Stimulated activated CD8-positive, alpha-beta memory T cell treated with anti-CD3 and anti-CD28 coated beads, Interleukin-15, amount 100 ng/mL, for 24 hours (primary cell): ENCODE results near the gene TRIM73.
"Not testable (repeated sequence)": the region's sequence is repeated elsewhere in the genome, so short reads cannot be mapped to it uniquely, and the experiment has no call there.

Experiments
- DNase-seq: peaks from one replicate; pipeline ENCODE4 v3.0.0-alpha.2; 2020; ENCODE audit warnings: low read depth

TRIM73 gene

GRCh38 chr7:75395329-75395728 lies at the start of gene TRIM73:
TSS of gene TRIM73 (plus strand) at chr7:75395629. CDS start at chr7:75398934, 3,305 bp downstream.
- not testable (repeated sequence) for DNase-seq

- peak; percentile 1 for DNase-seq
These were observed 36.5 kb upstream of the TRIM73 start for GRCh38 chr7:75358671-75359541.

- DNase-seq = not testable (repeated sequence)
These were observed 35.9 kb upstream of the TRIM73 start for GRCh38 chr7:75359542-75359848.

GRCh38 chr7:75364079-75364478 lies 31.4 kb upstream of the TRIM73 start:
- DNase-seq = not testable (repeated sequence)

GRCh38 chr7:75366643-75367042 lies 28.8 kb upstream of the TRIM73 start:
- DNase-seq = not testable (repeated sequence)

- not testable (repeated sequence) for DNase-seq
These were observed 28.1 kb upstream of the TRIM73 start for GRCh38 chr7:75367313-75367712.

GRCh38 chr7:75374144-75374518 lies 21.3 kb upstream of the TRIM73 start:
- not testable (repeated sequence) for DNase-seq

GRCh38 chr7:75374519-75375317 lies 20.7 kb upstream of the TRIM73 start:
- not testable (repeated sequence) for DNase-seq

GRCh38 chr7:75393194-75393593 lies 2.2 kb upstream of the TRIM73 start:
- DNase-seq = not testable (repeated sequence)

GRCh38 chr7:75397865-75398264 lies 2.4 kb downstream of the TRIM73 start:
- DNase-seq = not testable (repeated sequence)

GRCh38 chr7:75398771-75399700 lies 3.6 kb downstream of the TRIM73 start:
- not testable (repeated sequence) for DNase-seq

- not testable (repeated sequence) for DNase-seq
These were observed 5.1 kb downstream of the TRIM73 start for GRCh38 chr7:75400575-75400974.

- DNase-seq = not testable (repeated sequence)
These were observed 8.3 kb downstream of the TRIM73 start for GRCh38 chr7:75403455-75404443.

- DNase-seq = not testable (repeated sequence)
These were observed 9.2 kb downstream of the TRIM73 start for GRCh38 chr7:75404663-75405062.

GRCh38 chr7:75409880-75410822 lies 14.7 kb downstream of the TRIM73 start:
- not testable (repeated sequence) for DNase-seq

- DNase-seq = not testable (repeated sequence)
These were observed 15.4 kb downstream of the TRIM73 start for GRCh38 chr7:75410823-75411173.

GRCh38 chr7:75414204-75414603 lies 18.8 kb downstream of the TRIM73 start:
- not testable (repeated sequence) for DNase-seq

GRCh38 chr7:75414708-75415427 lies 19.4 kb downstream of the TRIM73 start:
- not testable (repeated sequence) for DNase-seq

GRCh38 chr7:75415428-75415817 lies 20.0 kb downstream of the TRIM73 start:
- DNase-seq = not testable (repeated sequence)
